Keratinocyte (primary cell): ENCODE measurements around the gene ADAMTS4. TPM values are rescaled to one million over a fixed set of nuclear protein-coding genes. Genes with fewer than 3 reads are reported as not detected.

Experiments
- DNase-seq: peaks from one replicate; pipeline ENCODE4 v3.0.0-alpha.2; 2011; ENCODE audit warnings: low read depth, missing footprints, low spot score
- FAIRE-seq: peaks from 2 replicates; lab custom pipeline; 2011; peaks lifted over from hg19 to GRCh38; lab: Jason Lieb, UNC
- H2AFZ ChIP-seq: 2 replicates; pipeline ENCODE4 v1.6.0; 2012; ENCODE audit warnings: low read length, control low read depth, inconsistent platforms; ENCODE audit not compliant: control insufficient read depth
- H3K27ac ChIP-seq: 2 replicates; pipeline ENCODE4 v1.5.1; 2011; ENCODE audit warnings: low read length; ENCODE audit not compliant: control insufficient read depth, insufficient read depth
- H3K27me3 ChIP-seq: 3 replicates; pipeline ENCODE4 v1.6.0; 2011; ENCODE audit warnings: low read length; ENCODE audit not compliant: control insufficient read depth, insufficient read depth; ENCODE audit errors: extremely low read depth
- H3K36me3 ChIP-seq, 2 experiments: 2 replicates in 1 of 2; 3 replicates in 1 of 2; pipeline ENCODE4 v1.5.1; 2011; ENCODE audit warnings: low read length in 2 of 2, mild to moderate bottlenecking in 1 of 2; ENCODE audit not compliant: control insufficient read depth in 2 of 2, insufficient read depth in 2 of 2; ENCODE audit errors: extremely low read depth in 1 of 2
- H3K4me1 ChIP-seq: 3 replicates; pipeline ENCODE4 v1.5.1; 2011; ENCODE audit warnings: low read length; ENCODE audit not compliant: control insufficient read depth, insufficient read depth; ENCODE audit errors: extremely low read depth
- H3K4me2 ChIP-seq: 3 replicates; pipeline ENCODE4 v1.6.0; 2011; ENCODE audit warnings: low read depth, low read length; ENCODE audit not compliant: control insufficient read depth, insufficient read depth; ENCODE audit errors: extremely low read depth
- H3K4me3 ChIP-seq, 3 experiments: fragments of 200-600 bp in 1 of 3; sonication (generic) in 1 of 3; 2 replicates in 2 of 3; 3 replicates in 1 of 3; pipeline ENCODE4 v1.5.1; 2011 to 2016; ENCODE audit warnings: low read length in 3 of 3, mild to moderate bottlenecking in 3 of 3, control low read depth in 2 of 3, inconsistent platforms in 1 of 3, low read depth in 1 of 3, mixed read lengths in 1 of 3, mixed run types in 1 of 3, moderate library complexity in 1 of 3; ENCODE audit not compliant: control insufficient read depth in 2 of 3, insufficient read depth in 2 of 3; ENCODE audit errors: extremely low read depth in 1 of 3
- H3K79me2 ChIP-seq: 2 replicates; pipeline ENCODE4 v1.6.0; 2012; ENCODE audit warnings: low read length; ENCODE audit not compliant: control insufficient read depth, insufficient read depth
- H3K9ac ChIP-seq: 3 replicates; pipeline ENCODE4 v1.6.0; 2011; ENCODE audit warnings: low read length; ENCODE audit not compliant: control insufficient read depth, insufficient read depth; ENCODE audit errors: extremely low read depth
- H3K9me1 ChIP-seq: 3 replicates; pipeline ENCODE4 v1.6.0; 2011; ENCODE audit warnings: low read length; ENCODE audit not compliant: control insufficient read depth, insufficient read depth; ENCODE audit errors: extremely low read depth
- H3K9me3 ChIP-seq: 2 replicates; pipeline ENCODE4 v1.5.1; 2012; ENCODE audit warnings: low read depth, low read length; ENCODE audit not compliant: control insufficient read depth
- H4K20me1 ChIP-seq: 3 replicates; pipeline ENCODE4 v1.6.0; 2011; ENCODE audit warnings: low read length; ENCODE audit not compliant: control insufficient read depth, insufficient read depth; ENCODE audit errors: extremely low read depth
- CTCF ChIP-seq, 3 experiments: IDR thresholded peaks in 1 of 3; conservative IDR thresholded peaks in 1 of 3; optimal IDR thresholded peaks in 1 of 3; 2 replicates in 2 of 3; 3 replicates in 1 of 3; pipeline versions ENCODE3 to v1.5.1; 2011; ENCODE audit warnings: low read length in 3 of 3, mild to moderate bottlenecking in 3 of 3, moderate library complexity in 2 of 3, control low read depth in 1 of 3, inconsistent platforms in 1 of 3; ENCODE audit not compliant: insufficient read depth in 2 of 3; ENCODE audit errors: extremely low read depth in 1 of 3
- EZH2 ChIP-seq: IDR thresholded peaks from one replicate; pipeline ENCODE4 v1.6.1; 2012; ENCODE audit warnings: inconsistent platforms, mild to moderate bottlenecking, low read length, moderate library complexity
- dilution Hi-C: fragments of 300-500 bp; cut with MboI; formaldehyde crosslinking; loops from one replicate; pipeline ENCODE4 v1.7.0; 2020; ENCODE audit warnings: low sequenced_read_pairs; ENCODE audit not compliant: extremely low pct_ligation_motif_present
- polyA plus RNA-seq, 5 experiments: library from polyadenylated mRNA; depleted of rRNA in 3 of 5; stranded (reverse) in 3 of 5; stranded (forward) in 1 of 5; unstranded in 1 of 5; fragments of >200 nt; gene quantifications; 1 replicate in 1 of 5; 2 replicates in 3 of 5; 3 replicates in 1 of 5; pipeline versions ENCODE4 v1.2.1 to v1.2.3, GENCODE V29; 2011 to 2012; ENCODE audit warnings: missing spikeins in 2 of 5, low read depth in 1 of 5, low replicate concordance in 1 of 5

Gene ADAMTS4
- polyA plus RNA-seq, 1 donor (not counting 4 experiments of a cell fraction or from before 2014, with no cell fraction given): 0.35 TPM

DNA sequence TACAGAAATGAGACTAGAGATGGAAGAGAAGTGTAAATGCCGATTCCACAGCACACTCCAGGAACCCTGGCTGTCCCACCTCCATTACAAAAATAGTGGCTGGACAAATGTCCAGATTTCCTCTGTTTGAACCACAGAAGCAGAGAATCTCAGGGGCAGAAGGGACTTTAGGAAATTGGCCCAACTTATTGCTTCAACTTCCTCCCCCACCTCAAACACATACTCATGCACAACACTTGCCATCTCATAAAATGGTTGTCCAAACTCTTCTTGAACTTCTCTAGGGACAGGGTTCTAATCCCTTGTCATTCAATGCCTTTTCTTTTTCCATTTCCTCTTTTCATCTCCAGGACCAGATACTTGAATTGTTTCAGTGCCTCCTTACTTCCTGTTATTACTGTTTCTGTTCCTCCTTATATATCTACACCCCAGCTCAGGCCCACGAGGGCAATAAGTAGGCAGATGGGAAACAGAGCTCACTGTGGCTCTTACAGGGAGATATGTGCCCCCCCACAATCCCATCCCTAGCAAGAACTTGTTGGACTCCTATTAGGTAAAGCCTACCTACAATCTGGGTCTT lies 13.0 kb downstream of the ADAMTS4 start:
- H3K4me3 ChIP-seq: no peak overlapping the region
- peaks cover 13% of the 10 kb centered on the region for H3K4me1 ChIP-seq
- H3K27me3 ChIP-seq: no peaks in the 10 kb centered on the region
- no peaks in the 10 kb centered on the region for H3K79me2 ChIP-seq
- H3K36me3 ChIP-seq: no peaks in the 10 kb centered on the region
- no peak for FAIRE-seq
- H4K20me1 ChIP-seq: no peaks in the 10 kb centered on the region
- H3K4me2 ChIP-seq: no peak overlapping the region
- DNase-seq: no peak
- H3K27ac ChIP-seq: no peak overlapping the region
- H2AFZ ChIP-seq: no peak overlapping the region
- no peak for TF ChIP-seq CTCF (optimal IDR thresholded peaks at IDR 0.05 in 1 of 3, IDR thresholded peaks at IDR 0.05 in 1 of 3, conservative IDR thresholded peaks at IDR 0.05 in 1 of 3; ENCODE audit: extremely low read depth in 1 of 3, insufficient read depth in 2 of 3, low read length in 3 of 3)
- no peak for TF ChIP-seq EZH2
- no peaks in the 10 kb centered on the region for H3K9me1 ChIP-seq
- dilution Hi-C loops: no loop called here
- no peaks in the 10 kb centered on the region for H3K9me3 ChIP-seq
- no peak overlapping the region for H3K9ac ChIP-seq

- no peak for FAIRE-seq
- no peak overlapping the region for H3K27ac ChIP-seq
- TF ChIP-seq CTCF (optimal IDR thresholded peaks at IDR 0.05 in 1 of 3, IDR thresholded peaks at IDR 0.05 in 1 of 3, conservative IDR thresholded peaks at IDR 0.05 in 1 of 3; ENCODE audit: extremely low read depth in 1 of 3, insufficient read depth in 2 of 3, low read length in 3 of 3) (no peak), EZH2 (no peak)
Measured at GRCh38 chr1:161185282-161185682, 13.6 kb downstream of the ADAMTS4 start.

More at GRCh38 chr1:161185282-161185682, 13.6 kb downstream of the ADAMTS4 start:
- Histone ChIP-seq H3K9me1 (no peaks in the 10 kb centered on the region), H2AFZ (peak overlapping the region; percentile 52), H3K79me2 (no peaks in the 10 kb centered on the region), H4K20me1 (no peaks in the 10 kb centered on the region), H3K4me1 (peaks cover 13% of the 10 kb centered on the region), H3K9me3 (no peaks in the 10 kb centered on the region), H3K27me3 (no peaks in the 10 kb centered on the region), H3K4me2 (no peak overlapping the region), H3K4me3 (no peak overlapping the region), H3K36me3 (no peaks in the 10 kb centered on the region), H3K9ac (no peak overlapping the region)
- dilution Hi-C loops: no loop called here
- DNase-seq: no peak
